OCI-LY3 (cell line): ENCODE data around the gene SPACA4.

Experiments used
- CTCF ChIP-seq: fragments of 200-600, 300-600 bp; sonication (generic); IDR thresholded peaks from 2 replicates; pipeline ENCODE4 v1.5.1; 2014; ENCODE audit warnings: antibody characterized with exemption, low read length, low read depth
- EZH2phosphoT487 ChIP-seq: fragments of 200-600 bp; shearing (Covaris generic); IDR thresholded peaks from 2 replicates; pipeline ENCODE4 v1.6.1; 2018; ENCODE audit warnings: antibody characterized with exemption, mixed run types, low read depth

GRCh38 chr19:48637948-48638830 is 31.6 kb downstream of the SPACA4 start:
- TF ChIP-seq CTCF (peak; percentile 34), EZH2phosphoT487 (no peak)
